ENCODE data around the gene DCLK1.
"Not testable (repeated sequence)": the region's sequence is repeated elsewhere in the genome, so short reads cannot be mapped to it uniquely, and the experiment has no call there.

DCLK1 gene

DNA sequence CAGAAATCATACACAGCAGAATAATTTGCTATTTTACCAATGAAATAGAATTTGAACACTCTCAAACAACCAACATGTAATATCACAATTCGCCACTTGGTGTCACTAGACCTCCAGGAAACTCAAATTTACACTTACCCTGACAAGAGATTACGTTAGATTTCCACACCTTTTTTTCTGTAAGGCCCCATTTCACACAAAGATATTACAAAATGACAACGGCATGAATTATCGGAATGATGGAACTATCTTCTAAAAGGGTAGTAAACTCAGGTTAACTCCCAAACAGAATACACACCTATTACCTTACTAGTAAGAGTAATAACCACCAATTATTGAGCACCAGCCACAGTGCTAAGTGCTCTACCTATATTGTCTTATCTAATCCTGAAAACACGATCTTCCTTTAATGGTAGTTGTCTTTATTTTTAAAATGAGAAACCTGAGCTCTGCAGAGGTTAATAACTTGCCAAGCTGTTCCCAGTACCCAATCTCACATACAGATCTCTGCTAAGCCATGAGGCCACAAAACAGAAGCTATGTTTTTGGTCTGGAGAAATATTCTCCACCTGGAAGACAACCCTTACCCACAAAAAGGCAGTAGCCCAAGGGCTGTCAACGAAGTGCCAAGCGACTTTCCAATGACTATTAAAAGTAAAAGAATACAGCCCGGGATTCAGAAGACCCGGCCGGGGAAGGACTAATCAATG, 152.4 kb downstream of the DCLK1 start:
- no peaks in the 10 kb centered on the region for H3K27me3 ChIP-seq (replicated peaks; ENCODE audit: control insufficient read depth, insufficient read depth, low read length)
- H3K36me3 ChIP-seq (ENCODE audit: control insufficient read depth, insufficient read depth, low read length), result no peaks in the 10 kb centered on the region
- no peak for DNase-seq (ENCODE audit: extremely low read depth, insufficient read length)
- TF ChIP-seq, protein P1, sequence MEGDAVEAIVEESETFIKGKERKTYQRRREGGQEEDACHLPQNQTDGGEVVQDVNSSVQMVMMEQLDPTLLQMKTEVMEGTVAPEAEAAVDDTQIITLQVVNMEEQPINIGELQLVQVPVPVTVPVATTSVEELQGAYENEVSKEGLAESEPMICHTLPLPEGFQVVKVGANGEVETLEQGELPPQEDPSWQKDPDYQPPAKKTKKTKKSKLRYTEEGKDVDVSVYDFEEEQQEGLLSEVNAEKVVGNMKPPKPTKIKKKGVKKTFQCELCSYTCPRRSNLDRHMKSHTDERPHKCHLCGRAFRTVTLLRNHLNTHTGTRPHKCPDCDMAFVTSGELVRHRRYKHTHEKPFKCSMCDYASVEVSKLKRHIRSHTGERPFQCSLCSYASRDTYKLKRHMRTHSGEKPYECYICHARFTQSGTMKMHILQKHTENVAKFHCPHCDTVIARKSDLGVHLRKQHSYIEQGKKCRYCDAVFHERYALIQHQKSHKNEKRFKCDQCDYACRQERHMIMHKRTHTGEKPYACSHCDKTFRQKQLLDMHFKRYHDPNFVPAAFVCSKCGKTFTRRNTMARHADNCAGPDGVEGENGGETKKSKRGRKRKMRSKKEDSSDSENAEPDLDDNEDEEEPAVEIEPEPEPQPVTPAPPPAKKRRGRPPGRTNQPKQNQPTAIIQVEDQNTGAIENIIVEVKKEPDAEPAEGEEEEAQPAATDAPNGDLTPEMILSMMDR (IDR thresholded peaks at IDR 0.05; ENCODE audit: insufficient read depth, low read length, poor library complexity, severe bottlenecking), result peak; percentile 66
- H3K4me3 ChIP-seq (replicated peaks; ENCODE audit: low read depth, low read length), result no peak overlapping the region

DNA sequence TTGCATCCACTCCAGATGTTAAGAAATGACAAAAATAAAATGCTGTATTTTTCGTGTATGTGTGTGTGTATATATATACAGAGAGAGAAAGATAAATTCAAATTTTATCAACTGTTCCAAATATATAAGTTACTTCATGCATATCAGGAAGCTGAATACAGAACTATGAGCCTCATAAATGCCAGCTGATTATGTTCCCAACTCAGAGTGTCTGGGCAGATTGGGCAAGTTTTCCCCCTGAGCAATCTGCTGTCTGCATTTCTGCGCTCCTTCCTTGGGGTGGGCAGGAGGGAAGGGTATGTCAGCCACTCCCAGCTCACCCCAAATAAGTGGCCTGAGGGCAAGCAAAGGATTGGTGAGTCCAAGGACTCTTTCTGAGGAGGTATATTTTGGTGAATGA, 154.1 kb downstream of the DCLK1 start:
- Histone ChIP-seq H3K27me3 (replicated peaks; ENCODE audit: control insufficient read depth, insufficient read depth, low read length) (no peaks in the 10 kb centered on the region), H3K4me3 (replicated peaks; ENCODE audit: low read depth, low read length) (no peak overlapping the region), H3K36me3 (ENCODE audit: control insufficient read depth, insufficient read depth, low read length) (no peaks in the 10 kb centered on the region)
- no peak for DNase-seq (ENCODE audit: extremely low read depth, insufficient read length)
- TF ChIP-seq, protein P1 (IDR thresholded peaks at IDR 0.05; ENCODE audit: insufficient read depth, low read length, poor library complexity, severe bottlenecking), result no peak

DNA sequence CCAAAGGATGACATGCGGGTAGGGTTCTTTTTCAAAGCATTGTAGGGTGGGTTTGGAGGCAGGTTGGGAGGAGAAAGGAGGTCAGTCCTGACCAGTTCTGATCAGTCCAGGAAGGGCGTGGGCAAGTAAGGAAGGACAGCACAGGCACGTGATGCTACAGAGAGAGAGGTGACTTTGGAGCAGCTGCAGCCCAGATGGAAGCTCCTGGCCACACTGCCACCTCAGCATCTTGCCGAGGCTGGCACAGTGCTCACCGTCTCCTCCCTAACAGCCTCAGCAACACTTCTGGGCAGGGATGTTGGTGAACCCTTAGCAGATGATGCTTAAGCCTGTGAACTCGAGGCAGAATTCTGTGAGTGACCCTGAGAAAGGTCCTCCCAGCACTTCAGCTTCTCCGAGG, 155.1 kb downstream of the DCLK1 start:
- Histone ChIP-seq H3K36me3 (ENCODE audit: control insufficient read depth, insufficient read depth, low read length) (no peaks in the 10 kb centered on the region), H3K27me3 (replicated peaks; ENCODE audit: control insufficient read depth, insufficient read depth, low read length) (no peaks in the 10 kb centered on the region), H3K4me3 (replicated peaks; ENCODE audit: low read depth, low read length) (no peak overlapping the region)
- no peak for DNase-seq (ENCODE audit: extremely low read depth, insufficient read length)
- TF ChIP-seq, protein P1 (IDR thresholded peaks at IDR 0.05; ENCODE audit: insufficient read depth, low read length, poor library complexity, severe bottlenecking), result no peak

DNA sequence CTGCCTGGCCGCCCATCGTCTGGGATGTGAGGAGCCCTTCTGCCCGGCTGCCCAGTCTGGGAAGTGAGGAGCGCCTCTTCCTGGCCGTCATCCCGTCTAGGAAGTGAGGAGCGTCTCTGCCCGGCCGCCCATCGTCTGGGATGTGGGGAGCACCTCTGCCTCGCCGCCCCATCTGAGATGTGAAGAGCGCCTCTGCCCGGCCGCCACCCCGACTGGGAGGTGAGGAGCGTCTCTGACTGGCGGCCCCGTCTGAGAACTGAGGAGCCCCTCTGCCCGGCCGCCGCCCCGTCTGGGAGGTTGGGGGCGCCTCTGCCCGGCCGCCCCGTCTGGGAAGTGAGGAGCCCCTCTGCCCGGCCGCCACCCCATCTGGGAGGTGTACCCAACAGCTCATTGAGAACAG, 164.2 kb downstream of the DCLK1 start:
- not testable (repeated sequence) for H3K4me3 ChIP-seq (replicated peaks; ENCODE audit: low read depth, low read length); H3K27me3 ChIP-seq (replicated peaks; ENCODE audit: control insufficient read depth, insufficient read depth, low read length); DNase-seq (ENCODE audit: extremely low read depth, insufficient read length); H3K36me3 ChIP-seq (ENCODE audit: control insufficient read depth, insufficient read depth, low read length)

DNA sequence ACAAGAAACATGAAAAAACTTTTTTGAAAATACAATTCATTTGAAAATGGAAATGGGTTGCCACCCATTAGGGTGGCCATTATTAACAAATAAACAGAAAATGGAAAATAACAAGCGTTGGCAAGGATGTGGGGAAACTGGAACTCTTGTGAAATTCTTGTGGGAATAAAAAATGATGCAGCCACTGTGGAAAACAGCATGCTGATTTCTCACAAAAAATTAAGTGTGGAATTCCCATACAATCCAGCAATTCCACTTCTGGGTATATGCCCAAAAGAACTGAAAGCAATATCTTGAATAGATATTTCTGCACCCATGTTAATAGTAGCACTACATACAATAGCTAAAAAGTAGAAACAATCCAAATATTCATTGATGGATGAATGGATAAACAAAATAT, 165.2 kb downstream of the DCLK1 start:
- DNase-seq (ENCODE audit: extremely low read depth, insufficient read length), result no peak
- TF ChIP-seq, protein P1 (IDR thresholded peaks at IDR 0.05; ENCODE audit: insufficient read depth, low read length, poor library complexity, severe bottlenecking), result no peak
- H3K36me3 ChIP-seq (ENCODE audit: control insufficient read depth, insufficient read depth, low read length), result no peaks in the 10 kb centered on the region

DNA sequence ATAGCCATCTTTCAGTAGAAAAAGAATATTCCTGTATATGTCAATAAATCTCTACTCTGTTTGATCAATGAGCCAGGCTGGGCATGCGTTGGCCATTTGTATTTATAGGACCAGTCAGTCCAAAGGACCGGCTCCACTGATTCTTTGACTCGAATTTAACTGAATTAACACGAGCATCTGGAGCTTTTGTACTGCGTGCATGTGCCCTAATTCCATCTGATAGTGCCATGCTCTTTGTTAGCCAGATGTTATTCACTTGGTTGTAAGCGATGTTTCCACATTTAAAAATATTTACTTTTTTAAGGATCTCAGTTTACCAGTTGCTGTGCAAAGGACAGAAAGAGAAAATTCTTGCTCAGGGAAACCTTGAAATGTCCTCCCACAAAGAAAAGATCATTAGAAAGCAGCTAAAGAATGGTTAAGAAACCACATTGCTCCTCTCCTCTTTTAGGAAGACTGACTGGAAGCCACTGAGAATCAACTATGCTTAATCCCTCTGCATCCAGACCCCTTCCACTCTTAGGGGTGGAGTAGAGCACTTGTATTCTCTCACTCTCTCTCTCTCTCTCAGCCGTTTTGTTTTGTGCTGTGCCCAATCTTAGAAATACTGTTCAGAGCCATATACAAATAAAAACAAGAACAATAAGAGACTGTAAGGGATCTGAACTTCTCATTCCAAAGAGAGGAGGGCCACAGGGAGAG, 165.8 kb downstream of the DCLK1 start:
- TF ChIP-seq, protein P1 (IDR thresholded peaks at IDR 0.05; ENCODE audit: insufficient read depth, low read length, poor library complexity, severe bottlenecking), result no peak
- Histone ChIP-seq H3K4me3 (replicated peaks; ENCODE audit: low read depth, low read length) (no peak overlapping the region), H3K27me3 (replicated peaks; ENCODE audit: control insufficient read depth, insufficient read depth, low read length) (no peaks in the 10 kb centered on the region), H3K36me3 (ENCODE audit: control insufficient read depth, insufficient read depth, low read length) (no peaks in the 10 kb centered on the region)
- DNase-seq (ENCODE audit: extremely low read depth, insufficient read length), result no peak

More for the DNA sequence above, 165.2 kb downstream of the DCLK1 start:
- Histone ChIP-seq H3K27me3 (replicated peaks; ENCODE audit: control insufficient read depth, insufficient read depth, low read length) (no peaks in the 10 kb centered on the region), H3K4me3 (replicated peaks; ENCODE audit: low read depth, low read length) (no peak overlapping the region)

All from GM06990 (cell line).